HEK293 (cell line): ENCODE data around the gene GRK5.

ENCODE experiments used
- CTCF ChIA-PET: fragments of 350-600 bp; formaldehyde crosslinking; extraction: SDS; loops from one replicate; lab custom pipeline; 2021; ENCODE audit warnings: antibody characterized with exemption; lab: Yijun Ruan, JAX
- POLR2A ChIA-PET: fragments of 300-600 bp; formaldehyde crosslinking; extraction: SDS; loops from one replicate; lab custom pipeline; 2020; ENCODE audit warnings: antibody characterized with exemption, inconsistent platforms; lab: Yijun Ruan, JAX
- H3K27ac ChIP-seq: fragments of 200-500 bp; sonication (Bioruptor generic); 2 replicates; pipeline ENCODE4 v1.5.1; 2014; ENCODE audit warnings: low read depth, low read length, control low read depth, inconsistent platforms; ENCODE audit errors: extremely low read depth
- H3K36me3 ChIP-seq, 2 experiments: fragments of 200-500 bp in 1 of 2; sonication (Bioruptor generic) in 1 of 2; 1 replicate in 1 of 2; 2 replicates in 1 of 2; pipeline ENCODE4 v1.5.1; 2014 to 2017; ENCODE audit warnings: inconsistent platforms in 2 of 2, low read length in 2 of 2; ENCODE audit not compliant: control insufficient read depth in 2 of 2, insufficient read depth in 1 of 2
- H3K4me1 ChIP-seq: fragments of 200-500 bp; sonication (Bioruptor generic); 2 replicates; pipeline ENCODE4 v1.5.1; 2014; ENCODE audit warnings: mild to moderate bottlenecking, low read length, inconsistent platforms; ENCODE audit not compliant: control insufficient read depth, insufficient read depth
- H3K4me3 ChIP-seq: 2 replicates; pipeline ENCODE4 v1.5.1; 2011; ENCODE audit warnings: low read depth, mild to moderate bottlenecking, control low read depth, low read length, moderate library complexity
- H3K9me3 ChIP-seq: fragments of 200-500 bp; sonication (Bioruptor generic); 2 replicates; pipeline ENCODE4 v1.5.1; 2014; ENCODE audit warnings: low read depth, low read length, inconsistent platforms; ENCODE audit not compliant: control insufficient read depth, insufficient read depth
- GLIS2 ChIP-seq: fragments of 450-650 bp; formaldehyde crosslinking; IDR thresholded peaks from 2 replicates; pipeline ENCODE4 v1.5.1; 2016; ENCODE audit warnings: missing biosample characterization, missing genetic modification characterization
- KLF7 ChIP-seq: fragments of 450-650 bp; formaldehyde crosslinking; IDR thresholded peaks from 2 replicates; pipeline ENCODE4 v1.5.1; 2016; ENCODE audit warnings: missing biosample characterization, missing genetic modification characterization, borderline replicate concordance
- SALL2 ChIP-seq: fragments of 450-650 bp; formaldehyde crosslinking; IDR thresholded peaks from 2 replicates; pipeline ENCODE4 v1.5.0; 2017; ENCODE audit warnings: missing biosample characterization, mild to moderate bottlenecking, missing genetic modification characterization, borderline replicate concordance
- WT1 ChIP-seq: fragments of 450-650 bp; formaldehyde crosslinking; IDR thresholded peaks from 2 replicates; pipeline ENCODE4 v1.5.1; 2016; ENCODE audit warnings: missing biosample characterization, missing genetic modification characterization
- YY2 ChIP-seq: fragments of 450-650 bp; formaldehyde crosslinking; IDR thresholded peaks from 2 replicates; pipeline ENCODE4 v1.5.1; 2016; ENCODE audit warnings: missing biosample characterization, missing genetic modification characterization
- ZFP69B ChIP-seq: fragments of 450-650 bp; formaldehyde crosslinking; IDR thresholded peaks from 2 replicates; pipeline ENCODE4 v1.5.1; 2016; ENCODE audit warnings: missing biosample characterization, missing genetic modification characterization
- ZIC2 ChIP-seq: fragments of 450-650 bp; formaldehyde crosslinking; IDR thresholded peaks from 2 replicates; pipeline ENCODE4 v1.5.1; 2016; ENCODE audit warnings: missing biosample characterization, missing genetic modification characterization
- ZNF112 ChIP-seq: fragments of 450-650 bp; formaldehyde crosslinking; IDR thresholded peaks from 2 replicates; pipeline ENCODE4 v1.5.0; 2017; ENCODE audit warnings: missing biosample characterization, missing genetic modification characterization
- ZNF132 ChIP-seq: fragments of 450-650 bp; formaldehyde crosslinking; IDR thresholded peaks from 2 replicates; pipeline ENCODE4 v1.5.1; 2017; ENCODE audit warnings: missing biosample characterization, missing genetic modification characterization, borderline replicate concordance
- ZNF148 ChIP-seq: fragments of 450-650 bp; formaldehyde crosslinking; IDR thresholded peaks from 2 replicates; pipeline ENCODE4 v1.5.0; 2017; ENCODE audit warnings: missing biosample characterization, missing genetic modification characterization, borderline replicate concordance
- ZNF184 ChIP-seq: fragments of 450-650 bp; IDR thresholded peaks from 2 replicates; pipeline ENCODE4 v1.5.1; 2018; ENCODE audit warnings: missing biosample characterization, mild to moderate bottlenecking, missing genetic modification characterization
- ZNF202 ChIP-seq: fragments of 450-650 bp; formaldehyde crosslinking; IDR thresholded peaks from 2 replicates; pipeline ENCODE4 v1.5.1; 2016; ENCODE audit warnings: missing biosample characterization, missing genetic modification characterization, borderline replicate concordance
- ZNF214 ChIP-seq: fragments of 450-650 bp; formaldehyde crosslinking; IDR thresholded peaks from 2 replicates; pipeline ENCODE4 v1.5.1; 2017; ENCODE audit warnings: missing biosample characterization, mild to moderate bottlenecking, missing genetic modification characterization, borderline replicate concordance
- ZNF302 ChIP-seq: fragments of 450-650 bp; formaldehyde crosslinking; IDR thresholded peaks from 2 replicates; pipeline ENCODE4 v1.5.1; 2016; ENCODE audit warnings: missing biosample characterization, missing genetic modification characterization, low read depth
- ZNF416 ChIP-seq: fragments of 450-650 bp; formaldehyde crosslinking; IDR thresholded peaks from 2 replicates; pipeline ENCODE4 v1.5.1; 2016; ENCODE audit warnings: missing biosample characterization, missing genetic modification characterization
- ZNF433 ChIP-seq: fragments of 450-650 bp; formaldehyde crosslinking; IDR thresholded peaks from 2 replicates; pipeline ENCODE4 v1.5.1; 2016; ENCODE audit warnings: missing biosample characterization, missing genetic modification characterization, low read depth
- ZNF510 ChIP-seq: fragments of 450-650 bp; formaldehyde crosslinking; IDR thresholded peaks from 2 replicates; pipeline ENCODE4 v1.5.1; 2018; ENCODE audit warnings: mild to moderate bottlenecking, missing genetic modification characterization, missing biosample characterization; ENCODE audit not compliant: insufficient replicate concordance
- ZNF548 ChIP-seq: fragments of 450-650 bp; formaldehyde crosslinking; IDR thresholded peaks from 2 replicates; pipeline ENCODE4 v1.5.1; 2016; ENCODE audit warnings: missing biosample characterization, missing genetic modification characterization
- ZNF677 ChIP-seq: fragments of 450-650 bp; IDR thresholded peaks from 2 replicates; pipeline ENCODE4 v1.5.0; 2018; ENCODE audit warnings: missing biosample characterization, mild to moderate bottlenecking, missing genetic modification characterization, moderate library complexity
- ZNF777 ChIP-seq: fragments of 450-650 bp; formaldehyde crosslinking; IDR thresholded peaks from 2 replicates; pipeline ENCODE4 v1.5.1; 2017; ENCODE audit warnings: missing biosample characterization, missing genetic modification characterization, borderline replicate concordance
- ZSCAN18 ChIP-seq: fragments of 450-650 bp; formaldehyde crosslinking; IDR thresholded peaks from 2 replicates; pipeline ENCODE4 v1.5.1; 2016; ENCODE audit warnings: missing biosample characterization, missing genetic modification characterization
- ZSCAN23 ChIP-seq: fragments of 450-650 bp; formaldehyde crosslinking; IDR thresholded peaks from 2 replicates; pipeline ENCODE4 v1.5.1; 2016; ENCODE audit warnings: missing biosample characterization, missing genetic modification characterization
- TF ChIP-seq, protein P1 (sequence below): fragments of 450-650 bp; formaldehyde crosslinking; IDR thresholded peaks from 2 replicates; pipeline ENCODE4 v1.5.1; 2016; ENCODE audit warnings: missing biosample characterization, missing genetic modification characterization, low read depth
- TF ChIP-seq, protein P2 (sequence below): fragments of 450-650 bp; formaldehyde crosslinking; IDR thresholded peaks from 2 replicates; pipeline ENCODE4 v1.5.1; 2016; ENCODE audit warnings: missing biosample characterization, missing genetic modification characterization
- TF ChIP-seq, protein P3 (sequence below): fragments of 450-650 bp; formaldehyde crosslinking; IDR thresholded peaks from 2 replicates; pipeline ENCODE4 v1.5.1; 2016; ENCODE audit warnings: missing biosample characterization, missing genetic modification characterization

GRK5 gene

DNA sequence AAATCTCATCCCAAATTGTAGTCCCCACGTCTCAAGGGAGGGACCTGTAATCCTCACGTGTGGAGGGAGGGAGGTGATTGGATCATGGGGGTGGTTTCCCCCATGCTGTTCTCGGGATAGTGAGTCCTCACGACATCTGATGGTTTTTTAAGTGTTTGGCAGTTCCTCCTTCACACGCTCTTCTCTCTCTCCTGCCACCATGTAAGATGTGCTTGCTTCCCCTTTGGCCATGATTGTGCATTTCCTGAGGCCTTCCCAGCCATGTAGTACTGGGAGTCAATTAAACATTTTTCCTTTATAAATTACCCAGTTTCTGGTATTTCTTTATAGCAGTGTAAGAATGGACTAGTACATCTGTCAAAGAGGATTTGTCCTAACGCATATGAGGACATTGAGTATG lies 275.6 kb downstream of the GRK5 start:
- POLR2A ChIA-PET, result no interaction called here
- TF ChIP-seq KLF7 (tag by site-specific recombination) (no peak), ZNF132 (no peak), ZSCAN18 (tag by site-specific recombination) (no peak), ZNF548 (tag by site-specific recombination) (no peak), ZNF510 (tag by site-specific recombination) (no peak), ZNF416 (no peak), ZNF112 (no peak), ZNF302 (tag by site-specific recombination) (no peak), ZFP69B (tag by site-specific recombination) (no peak), ZNF184 (tag by site-specific recombination) (no peak), ZNF777 (tag by site-specific recombination) (no peak), SALL2 (no peak), GLIS2 (tag by site-specific recombination) (no peak)
- TF ChIP-seq, protein P1, sequence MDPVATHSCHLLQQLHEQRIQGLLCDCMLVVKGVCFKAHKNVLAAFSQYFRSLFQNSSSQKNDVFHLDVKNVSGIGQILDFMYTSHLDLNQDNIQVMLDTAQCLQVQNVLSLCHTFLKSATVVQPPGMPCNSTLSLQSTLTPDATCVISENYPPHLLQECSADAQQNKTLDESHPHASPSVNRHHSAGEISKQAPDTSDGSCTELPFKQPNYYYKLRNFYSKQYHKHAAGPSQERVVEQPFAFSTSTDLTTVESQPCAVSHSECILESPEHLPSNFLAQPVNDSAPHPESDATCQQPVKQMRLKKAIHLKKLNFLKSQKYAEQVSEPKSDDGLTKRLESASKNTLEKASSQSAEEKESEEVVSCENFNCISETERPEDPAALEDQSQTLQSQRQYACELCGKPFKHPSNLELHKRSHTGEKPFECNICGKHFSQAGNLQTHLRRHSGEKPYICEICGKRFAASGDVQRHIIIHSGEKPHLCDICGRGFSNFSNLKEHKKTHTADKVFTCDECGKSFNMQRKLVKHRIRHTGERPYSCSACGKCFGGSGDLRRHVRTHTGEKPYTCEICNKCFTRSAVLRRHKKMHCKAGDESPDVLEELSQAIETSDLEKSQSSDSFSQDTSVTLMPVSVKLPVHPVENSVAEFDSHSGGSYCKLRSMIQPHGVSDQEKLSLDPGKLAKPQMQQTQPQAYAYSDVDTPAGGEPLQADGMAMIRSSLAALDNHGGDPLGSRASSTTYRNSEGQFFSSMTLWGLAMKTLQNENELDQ (tag by site-specific recombination), result no peak
- TF ChIP-seq, protein P2, sequence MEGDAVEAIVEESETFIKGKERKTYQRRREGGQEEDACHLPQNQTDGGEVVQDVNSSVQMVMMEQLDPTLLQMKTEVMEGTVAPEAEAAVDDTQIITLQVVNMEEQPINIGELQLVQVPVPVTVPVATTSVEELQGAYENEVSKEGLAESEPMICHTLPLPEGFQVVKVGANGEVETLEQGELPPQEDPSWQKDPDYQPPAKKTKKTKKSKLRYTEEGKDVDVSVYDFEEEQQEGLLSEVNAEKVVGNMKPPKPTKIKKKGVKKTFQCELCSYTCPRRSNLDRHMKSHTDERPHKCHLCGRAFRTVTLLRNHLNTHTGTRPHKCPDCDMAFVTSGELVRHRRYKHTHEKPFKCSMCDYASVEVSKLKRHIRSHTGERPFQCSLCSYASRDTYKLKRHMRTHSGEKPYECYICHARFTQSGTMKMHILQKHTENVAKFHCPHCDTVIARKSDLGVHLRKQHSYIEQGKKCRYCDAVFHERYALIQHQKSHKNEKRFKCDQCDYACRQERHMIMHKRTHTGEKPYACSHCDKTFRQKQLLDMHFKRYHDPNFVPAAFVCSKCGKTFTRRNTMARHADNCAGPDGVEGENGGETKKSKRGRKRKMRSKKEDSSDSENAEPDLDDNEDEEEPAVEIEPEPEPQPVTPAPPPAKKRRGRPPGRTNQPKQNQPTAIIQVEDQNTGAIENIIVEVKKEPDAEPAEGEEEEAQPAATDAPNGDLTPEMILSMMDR (tag by site-specific recombination), result no peak
- TF ChIP-seq, protein P3, sequence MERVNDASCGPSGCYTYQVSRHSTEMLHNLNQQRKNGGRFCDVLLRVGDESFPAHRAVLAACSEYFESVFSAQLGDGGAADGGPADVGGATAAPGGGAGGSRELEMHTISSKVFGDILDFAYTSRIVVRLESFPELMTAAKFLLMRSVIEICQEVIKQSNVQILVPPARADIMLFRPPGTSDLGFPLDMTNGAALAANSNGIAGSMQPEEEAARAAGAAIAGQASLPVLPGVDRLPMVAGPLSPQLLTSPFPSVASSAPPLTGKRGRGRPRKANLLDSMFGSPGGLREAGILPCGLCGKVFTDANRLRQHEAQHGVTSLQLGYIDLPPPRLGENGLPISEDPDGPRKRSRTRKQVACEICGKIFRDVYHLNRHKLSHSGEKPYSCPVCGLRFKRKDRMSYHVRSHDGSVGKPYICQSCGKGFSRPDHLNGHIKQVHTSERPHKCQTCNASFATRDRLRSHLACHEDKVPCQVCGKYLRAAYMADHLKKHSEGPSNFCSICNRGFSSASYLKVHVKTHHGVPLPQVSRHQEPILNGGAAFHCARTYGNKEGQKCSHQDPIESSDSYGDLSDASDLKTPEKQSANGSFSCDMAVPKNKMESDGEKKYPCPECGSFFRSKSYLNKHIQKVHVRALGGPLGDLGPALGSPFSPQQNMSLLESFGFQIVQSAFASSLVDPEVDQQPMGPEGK (tag by site-specific recombination), result no peak
- TF ChIP-seq, all 188 proteins: peak for 0
- no peaks in the 10 kb centered on the region for H3K36me3 ChIP-seq
- H3K9me3 ChIP-seq, result no peaks in the 10 kb centered on the region
- CTCF ChIA-PET, result no interaction called here
- no peaks in the 10 kb centered on the region for H3K4me1 ChIP-seq
- no peak overlapping the region for H3K4me3 ChIP-seq
- no peak overlapping the region for H3K27ac ChIP-seq

DNA sequence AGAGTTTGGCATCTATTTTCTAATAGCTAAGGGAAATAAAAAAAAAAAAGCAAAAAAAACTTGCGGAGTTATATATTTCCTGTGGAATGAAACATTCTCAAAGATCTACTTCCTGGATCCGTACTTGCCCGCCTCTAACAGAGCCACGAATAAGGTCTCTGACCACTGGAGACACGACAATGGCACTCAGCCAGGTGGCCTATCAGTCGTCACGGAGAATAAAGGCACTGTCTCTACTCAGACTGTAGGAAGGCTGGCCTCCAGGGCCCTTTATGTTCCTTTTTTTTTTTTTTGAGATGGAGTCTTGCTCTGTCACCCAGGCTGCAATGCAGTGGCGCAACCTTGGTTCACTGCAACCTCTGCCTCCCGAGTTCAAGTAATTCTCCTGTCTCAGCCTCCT lies 276.5 kb downstream of the GRK5 start:
- Histone ChIP-seq H3K27ac (no peak overlapping the region), H3K9me3 (no peaks in the 10 kb centered on the region), H3K4me1 (no peaks in the 10 kb centered on the region), H3K36me3 (no peaks in the 10 kb centered on the region), H3K4me3 (no peak overlapping the region)
- ChIA-PET POLR2A (no interaction called here), CTCF (interaction anchor here (0.7 kb wide), 1 partner anchor 9 kb away, joined by 3 read pairs; no protein-coding TSS in a partner anchor)
- TF ChIP-seq ZIC2 (tag by site-specific recombination) (no peak), ZSCAN23 (no peak), YY2 (tag by site-specific recombination) (no peak), ZNF202 (no peak), ZNF677 (tag by site-specific recombination) (no peak), WT1 (tag by site-specific recombination) (no peak), ZNF433 (no peak), ZNF148 (tag by site-specific recombination) (no peak), ZNF214 (no peak)
